DND-41 (cell line): Measurements from ENCODE around the gene SAMD9.

Source experiments
- CTCF ChIP-seq: IDR thresholded peaks from 2 replicates; pipeline ENCODE4 v1.5.1; 2012; ENCODE audit warnings: borderline replicate concordance, low read length, moderate library complexity, mild to moderate bottlenecking; ENCODE audit not compliant: poor library complexity, severe bottlenecking; ENCODE audit errors: extremely low read depth
- EZH2 ChIP-seq: IDR thresholded peaks from 3 replicates; pipeline ENCODE4 v1.6.1; 2012; ENCODE audit warnings: borderline replicate concordance, low read depth, mild to moderate bottlenecking, moderate library complexity, low read length, inconsistent platforms; ENCODE audit not compliant: severe bottlenecking

GRCh38 chr7:93145354-93145753, 27.6 kb upstream of the SAMD9 start:
- no peak for TF ChIP-seq CTCF
- TF ChIP-seq EZH2, result no peak
